Muscle of leg (tissue), 11 donors: Measurements from ENCODE around the gene CAV1. TPM values are rescaled to one million over a fixed set of nuclear protein-coding genes. Genes with fewer than 3 reads are reported as not detected.
"Not testable (repeated sequence)": the region's sequence is repeated elsewhere in the genome, so short reads cannot be mapped to it uniquely, and the experiment has no call there.

Experiments
- DNase-seq: peaks from one replicate; pipeline ENCODE4 v3.0.0; 2013
- H3K27ac ChIP-seq: one replicate; pipeline ENCODE4 v1.5.1; 2013; ENCODE audit warnings: mild to moderate bottlenecking, low read length, control low read depth
- H3K27me3 ChIP-seq: one replicate; pipeline ENCODE4 v1.6.1; 2013; ENCODE audit warnings: low read length; ENCODE audit not compliant: control insufficient read depth, insufficient read depth
- H3K36me3 ChIP-seq: one replicate; pipeline ENCODE4 v1.6.1; 2013; ENCODE audit warnings: low read length; ENCODE audit not compliant: control insufficient read depth, insufficient read depth
- H3K4me1 ChIP-seq: one replicate; pipeline ENCODE4 v1.6.1; 2013; ENCODE audit warnings: low read length; ENCODE audit not compliant: control insufficient read depth, insufficient read depth
- H3K4me3 ChIP-seq: one replicate; pipeline ENCODE4 v1.5.1; 2013; ENCODE audit warnings: low read length, control low read depth
- H3K9me3 ChIP-seq: replicated peaks from 2 replicates; pipeline ENCODE4 v1.6.1; 2013; ENCODE audit warnings: low read depth, low read length; ENCODE audit not compliant: control insufficient read depth
- WGBS: methylation state at CpG from one replicate; pipeline ENCODE4 v1.1.5; 2013; ENCODE audit warnings: missing lambda C conversion rate; ENCODE audit not compliant: insufficient coverage; 5-methylcytosine and 5-hydroxymethylcytosine counted together
- polyA plus RNA-seq, 8 donors: library from polyadenylated mRNA; unstranded; fragments of 120-200 nt; gene quantifications; one replicate each; pipeline versions ENCODE4 v1.2.1 to v1.2.3, GENCODE V29; 2013; ENCODE audit warnings: inconsistent platforms in 1 of 8, low replicate concordance in 1 of 8; ENCODE audit not compliant: insufficient read length in 8 of 8, insufficient read depth in 1 of 8
- total RNA-seq: library from RNA; stranded (reverse); fragments of 120-200 nt; gene quantifications from one replicate; pipeline ENCODE4 v1.2.4, GENCODE V29; 2013

The CAV1 gene
- total and polyA plus RNA-seq, 9 donors: 166 to 253 (median 198) TPM

DNA sequence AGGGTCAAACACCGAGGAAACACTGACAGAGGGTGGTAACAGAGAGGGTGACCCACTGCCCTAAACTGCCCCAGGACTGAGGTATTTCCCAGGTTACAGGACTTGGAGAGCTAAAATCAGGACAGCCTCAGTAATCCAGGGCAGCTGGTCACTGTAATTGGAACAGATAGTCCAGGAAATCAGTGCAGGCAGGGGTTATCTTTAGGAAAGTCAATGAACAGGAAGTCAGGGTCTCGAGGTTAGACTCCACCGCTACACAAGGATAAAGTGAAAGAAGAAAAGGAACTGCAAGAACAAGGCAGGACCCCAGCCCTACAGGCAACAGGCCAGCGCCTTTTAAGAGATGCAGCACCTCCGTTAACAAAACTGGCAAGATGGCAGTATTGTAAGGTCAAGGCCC, 61.1 kb downstream of the CAV1 start:
- Histone ChIP-seq H3K4me1 (peaks cover 7% of the 10 kb centered on the region), H3K4me3 (no peak overlapping the region), H3K9me3 (no peaks in the 10 kb centered on the region), H3K36me3 (no peaks in the 10 kb centered on the region), H3K27me3 (no peaks in the 10 kb centered on the region), H3K27ac (no peak overlapping the region)
- DNase-seq: no peak
- WGBS: 84% methylated on average over 3 of the region's 5 CpGs

DNA sequence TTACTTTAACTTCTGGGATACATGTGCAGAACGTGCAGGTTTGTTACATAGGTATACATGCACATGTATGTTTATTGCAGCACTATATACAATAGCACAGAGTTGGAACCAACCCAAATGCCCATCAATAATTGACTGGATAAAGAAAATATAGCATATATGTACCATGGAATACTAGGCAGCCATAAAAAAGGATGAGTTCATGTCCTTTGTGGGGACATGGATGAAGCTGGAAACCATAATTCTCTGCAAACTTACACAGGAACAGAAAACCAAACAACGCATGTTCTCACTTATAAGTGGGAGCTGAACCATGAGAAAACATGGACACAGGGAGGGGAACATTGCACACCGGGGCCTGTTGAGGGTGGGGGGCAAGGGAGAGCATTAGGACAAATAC, 62.4 kb downstream of the CAV1 start:
- H3K27ac ChIP-seq, H3K4me1 ChIP-seq, H3K9me3 ChIP-seq, H3K27me3 ChIP-seq, H3K36me3 ChIP-seq, DNase-seq, H3K4me3 ChIP-seq: not testable (repeated sequence)
- 100% methylated on average over 1 of the region's 3 CpGs for WGBS

DNA sequence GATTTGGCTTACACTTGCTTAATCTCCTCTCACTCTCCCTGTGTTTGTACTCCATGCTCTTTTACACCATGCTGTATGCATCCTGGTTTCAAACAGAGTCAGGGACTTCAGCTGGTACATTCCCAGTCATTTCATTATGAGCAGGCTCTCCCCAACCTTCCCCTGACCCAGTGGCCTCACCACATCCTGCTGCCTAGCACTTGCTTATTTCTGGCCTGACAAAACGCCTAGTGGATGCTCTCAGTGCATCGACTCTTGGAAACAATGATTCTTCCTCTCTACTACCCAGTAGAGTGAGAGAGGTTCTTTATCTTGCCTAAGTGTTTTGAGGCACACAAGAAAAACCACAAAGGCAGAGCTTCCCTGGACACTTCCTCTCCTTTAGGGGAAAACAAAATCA, 63.4 kb downstream of the CAV1 start:
- no peak for DNase-seq

DNA sequence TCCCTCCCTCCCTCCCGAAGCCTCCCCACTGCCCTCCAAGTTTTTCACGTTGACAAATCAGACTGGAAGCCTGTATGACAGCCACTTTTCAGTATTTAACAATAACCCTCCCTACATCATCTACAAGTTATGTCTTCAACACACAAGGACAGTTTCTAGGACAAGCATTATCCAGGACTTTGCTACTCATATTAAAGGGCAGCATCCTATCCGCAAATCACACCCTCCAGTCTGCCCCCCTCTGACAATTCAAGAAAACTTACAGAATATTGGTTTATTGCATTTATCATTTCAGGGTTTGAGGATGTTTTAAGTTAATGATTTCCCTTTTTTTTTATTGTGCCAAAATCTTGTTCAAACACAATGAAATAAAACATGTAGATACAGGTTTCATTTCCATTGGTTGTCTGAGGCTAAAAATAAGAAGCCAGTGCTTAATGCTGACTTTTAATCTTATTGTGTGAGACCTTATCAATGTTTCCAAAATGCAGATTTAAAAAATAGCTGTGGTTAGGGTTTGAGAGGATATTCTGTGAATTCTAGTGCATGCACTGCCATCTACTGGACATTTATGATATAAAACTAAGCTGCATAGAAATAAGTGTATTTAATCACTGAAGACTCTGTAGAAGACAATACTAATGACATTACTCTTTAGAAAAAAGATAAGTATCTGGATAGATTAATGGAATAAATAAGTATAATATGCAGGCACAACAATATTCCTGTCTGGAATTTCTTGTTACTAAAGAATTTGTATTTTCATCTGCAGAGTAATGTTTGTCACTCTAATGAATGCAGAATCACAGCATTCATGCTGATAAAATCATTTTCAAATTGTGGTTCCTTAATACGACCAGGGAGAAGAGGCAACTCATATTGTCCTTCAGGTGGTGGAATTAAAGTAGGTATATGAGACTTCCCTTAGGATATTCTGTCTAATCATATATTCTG, 64.1 kb downstream of the CAV1 start:
- peak; percentile 69 for DNase-seq
- H3K4me3 ChIP-seq: no peak overlapping the region
- H3K27me3 ChIP-seq: no peaks in the 10 kb centered on the region
- H3K4me1 ChIP-seq: peaks cover 14% of the 10 kb centered on the region
- H3K36me3 ChIP-seq: no peaks in the 10 kb centered on the region
- no peak overlapping the region for H3K27ac ChIP-seq
- WGBS: 38% methylated on average over 2 of the region's 4 CpGs
- no peaks in the 10 kb centered on the region for H3K9me3 ChIP-seq

More for the DNA sequence above, 63.4 kb downstream of the CAV1 start:
- H3K4me3 ChIP-seq: no peak overlapping the region
- peaks cover 11% of the 10 kb centered on the region for H3K4me1 ChIP-seq
- WGBS: no CpG with 5 or more reads among the region's 2 CpGs
- H3K27me3 ChIP-seq: no peaks in the 10 kb centered on the region
- H3K9me3 ChIP-seq: no peaks in the 10 kb centered on the region
- H3K27ac ChIP-seq: no peak overlapping the region
- no peaks in the 10 kb centered on the region for H3K36me3 ChIP-seq

DNA sequence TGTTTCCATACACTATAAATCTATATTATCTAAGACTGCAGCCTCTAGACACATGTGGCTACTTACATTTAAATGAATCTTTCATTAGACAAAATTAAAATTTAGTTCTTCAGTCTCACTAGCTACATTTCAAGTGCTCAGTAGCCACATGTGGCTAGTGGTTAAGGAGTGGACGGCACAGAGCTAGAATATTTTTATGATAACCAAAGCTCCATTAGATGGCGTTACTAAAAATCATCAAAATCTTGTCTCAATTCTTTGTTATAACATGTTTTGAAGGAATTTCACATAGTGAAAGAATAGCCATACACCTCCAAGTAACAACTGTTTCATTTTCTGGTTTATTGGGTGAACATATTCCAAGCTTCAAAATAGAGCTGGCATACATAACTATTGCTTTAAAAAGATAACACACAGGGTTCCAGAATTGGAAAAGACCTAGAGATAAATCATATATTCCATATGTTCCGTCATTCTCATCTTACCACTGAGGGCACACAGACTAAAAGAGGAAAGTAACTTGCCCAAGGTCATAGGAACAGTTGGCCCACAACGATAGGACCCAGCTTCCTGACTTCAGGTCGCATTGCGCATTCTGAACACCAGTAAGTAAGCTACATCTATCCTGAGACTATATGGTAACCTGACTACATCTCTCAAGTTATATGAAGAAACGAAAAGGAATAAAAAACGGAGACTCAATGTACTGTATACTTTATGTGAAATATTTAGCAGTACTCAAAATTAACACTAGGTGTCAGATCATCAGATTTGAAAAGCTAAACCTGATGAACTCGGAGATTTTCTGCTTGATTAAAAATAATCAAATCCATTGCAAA, 66.6 kb downstream of the CAV1 start:
- WGBS: 36% methylated on average over 3 of the region's 9 CpGs
- peak; percentile 46 for DNase-seq
- Histone ChIP-seq H3K4me1 (peaks cover 11% of the 10 kb centered on the region), H3K27me3 (no peaks in the 10 kb centered on the region), H3K4me3 (no peak overlapping the region), H3K36me3 (no peaks in the 10 kb centered on the region), H3K27ac (no peak overlapping the region), H3K9me3 (no peaks in the 10 kb centered on the region)

DNA sequence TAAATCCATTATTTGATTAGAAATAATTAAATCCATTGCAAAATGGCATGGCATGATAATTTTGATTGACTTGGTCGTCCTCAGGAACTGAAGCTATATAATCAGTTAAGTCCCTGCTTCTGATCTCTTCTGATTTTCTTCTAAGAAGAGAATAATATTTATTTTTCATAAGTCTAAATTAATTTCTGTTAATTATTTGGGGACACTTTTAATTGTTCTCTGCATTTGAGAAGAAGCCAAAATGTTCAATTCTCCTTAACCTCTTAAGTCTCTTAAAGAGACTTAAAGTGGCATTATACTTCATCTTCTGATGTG, 67.2 kb downstream of the CAV1 start:
- Histone ChIP-seq H3K9me3 (no peaks in the 10 kb centered on the region), H3K4me3 (no peak overlapping the region), H3K27ac (no peak overlapping the region), H3K27me3 (no peaks in the 10 kb centered on the region), H3K36me3 (no peaks in the 10 kb centered on the region), H3K4me1 (peaks cover 11% of the 10 kb centered on the region)
- DNase-seq: no peak
- no CpG with 5 or more reads among the region's 1 CpG for WGBS

DNA sequence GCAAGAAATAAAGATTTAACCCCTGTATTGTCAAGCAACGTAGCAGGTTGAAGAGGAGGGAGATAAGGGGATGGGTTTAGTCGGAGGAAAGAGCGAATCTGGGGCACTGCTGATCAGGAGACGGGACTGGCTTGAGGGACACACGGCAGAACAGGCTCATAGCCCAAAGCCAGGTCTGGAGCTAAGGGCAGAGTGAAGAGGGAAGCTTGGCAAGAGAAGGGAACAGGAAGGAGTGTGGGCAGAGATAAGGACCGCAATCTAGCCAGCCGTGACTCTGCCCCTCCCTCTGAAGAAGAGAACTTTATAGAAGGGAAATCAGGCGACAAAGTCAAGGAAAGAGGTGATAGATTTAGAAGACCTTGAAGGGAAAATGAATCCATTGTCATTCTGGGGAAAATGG, 67.6 kb downstream of the CAV1 start:
- Histone ChIP-seq H3K27ac (peak overlapping the region; percentile 26), H3K36me3 (no peaks in the 10 kb centered on the region), H3K27me3 (no peaks in the 10 kb centered on the region), H3K9me3 (no peaks in the 10 kb centered on the region), H3K4me1 (peaks cover 11% of the 10 kb centered on the region), H3K4me3 (peak overlapping the region; percentile 6)
- DNase-seq: no peak
- WGBS: 69% methylated on average over 6 of the region's 8 CpGs

DNA sequence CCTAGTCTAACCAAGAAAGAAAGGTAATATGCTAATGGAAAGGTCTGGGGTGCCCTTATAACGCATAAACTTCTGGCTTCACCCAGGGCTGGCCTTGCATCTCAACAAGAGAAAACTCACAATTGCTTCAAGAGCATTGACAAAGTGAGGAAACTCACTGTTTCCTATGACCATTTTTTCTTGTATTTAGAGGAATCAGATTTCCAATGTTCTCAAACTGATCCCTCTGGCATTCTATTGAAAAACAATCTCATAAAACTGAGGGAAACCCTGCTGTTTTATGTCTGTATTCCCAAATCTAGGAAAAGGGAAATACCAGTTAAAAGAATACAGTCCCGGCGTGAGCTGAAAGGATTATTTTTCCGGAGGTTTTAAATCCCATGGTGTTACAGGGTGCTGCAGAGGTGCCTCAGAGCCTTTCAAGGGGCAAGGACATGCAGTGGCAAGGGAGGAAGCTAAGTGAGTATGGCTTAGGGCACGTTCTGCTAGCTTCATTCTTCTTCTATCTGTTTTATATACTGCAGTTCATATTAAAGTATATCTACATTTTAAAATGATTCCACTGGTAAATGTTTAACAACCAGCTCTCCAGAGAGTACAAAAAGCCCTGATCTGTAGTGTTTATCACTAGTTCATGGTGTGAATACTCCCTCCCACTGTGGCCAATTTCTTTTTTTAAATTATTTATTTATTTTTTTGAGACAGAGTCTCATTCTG, 68.7 kb downstream of the CAV1 start:
- 40% methylated on average over 1 of the region's 5 CpGs for WGBS
- H3K27me3 ChIP-seq: no peaks in the 10 kb centered on the region
- no peak overlapping the region for H3K4me3 ChIP-seq
- peak overlapping the region; percentile 54 for H3K27ac ChIP-seq
- H3K4me1 ChIP-seq: peaks cover 11% of the 10 kb centered on the region
- DNase-seq: peak; percentile 55
- H3K36me3 ChIP-seq: no peaks in the 10 kb centered on the region
- H3K9me3 ChIP-seq: no peaks in the 10 kb centered on the region

DNA sequence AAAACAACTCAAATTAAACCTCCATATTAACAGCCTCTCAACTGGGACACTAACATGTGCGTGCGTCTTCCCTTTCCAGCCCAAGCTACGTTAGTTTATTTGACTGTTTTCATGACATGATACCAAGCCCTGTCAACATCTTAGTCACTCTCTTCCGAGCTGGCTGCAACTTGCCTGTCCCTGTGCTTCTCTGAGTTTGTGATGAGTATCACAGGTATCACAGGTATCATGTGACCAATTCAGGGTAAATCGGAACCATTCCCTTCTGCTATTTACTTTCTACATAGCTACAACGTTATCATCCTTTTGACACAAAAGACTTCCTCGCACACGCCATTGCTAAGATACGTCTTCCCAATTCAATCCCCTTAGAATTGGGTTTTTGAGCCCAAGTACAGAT, 70.2 kb downstream of the CAV1 start:
- no peaks in the 10 kb centered on the region for H3K36me3 ChIP-seq
- peaks cover 11% of the 10 kb centered on the region for H3K4me1 ChIP-seq
- no peak overlapping the region for H3K4me3 ChIP-seq
- 83% methylated on average over 8 of the region's 9 CpGs for WGBS
- H3K9me3 ChIP-seq: no peaks in the 10 kb centered on the region
- H3K27ac ChIP-seq: no peak overlapping the region
- H3K27me3 ChIP-seq: no peaks in the 10 kb centered on the region
- no peak for DNase-seq

DNA sequence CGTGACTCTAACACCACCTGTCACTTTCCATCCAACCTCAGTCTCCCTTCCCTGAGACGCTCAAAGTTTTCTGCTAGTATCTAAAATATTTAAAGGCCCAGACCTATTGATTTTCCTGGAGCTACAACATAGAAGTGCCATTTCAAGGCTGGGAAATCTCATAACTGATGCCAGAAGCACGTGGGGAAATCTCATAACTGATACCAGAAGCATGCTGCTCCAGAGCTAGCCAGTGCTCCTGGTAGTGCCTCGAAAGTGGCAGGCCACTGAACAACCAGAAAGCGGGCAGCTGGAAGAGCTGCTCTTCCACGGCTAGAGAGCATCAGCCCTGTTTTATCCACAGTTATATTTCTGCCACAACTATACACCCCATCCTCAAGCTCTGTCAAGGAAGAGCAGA, 72.5 kb downstream of the CAV1 start:
- Histone ChIP-seq H3K36me3 (no peaks in the 10 kb centered on the region), H3K9me3 (no peaks in the 10 kb centered on the region), H3K27me3 (no peaks in the 10 kb centered on the region), H3K27ac (no peak overlapping the region), H3K4me3 (no peak overlapping the region), H3K4me1 (peaks cover 10% of the 10 kb centered on the region)
- no peak for DNase-seq
- 73% methylated on average over 3 of the region's 6 CpGs for WGBS
